ENCODE data around the gene LCORL.

LCORL gene

GRCh38 chr4:18014269-18014668, 7.3 kb downstream of the LCORL start:
- no peak for DNase-seq

- no peak for DNase-seq
Observed at GRCh38 chr4:18012807-18013462, 8.6 kb downstream of the LCORL start.

- DNase-seq, result no peak
Observed at GRCh38 chr4:18012134-18012806, 9.3 kb downstream of the LCORL start.

GRCh38 chr4:18007625-18008024, 13.9 kb downstream of the LCORL start:
- DNase-seq, result no peak

- peak in 1 of 5 experiments; percentile 55 for DNase-seq
Observed at GRCh38 chr4:18006432-18006831, 15.1 kb downstream of the LCORL start.

- DNase-seq, result no peak
Observed at GRCh38 chr4:17997129-17997528, 24.4 kb downstream of the LCORL start.

- no peak for DNase-seq
Observed at GRCh38 chr4:17995165-17995564, 26.4 kb downstream of the LCORL start.

GRCh38 chr4:17985832-17986231, 35.7 kb downstream of the LCORL start:
- DNase-seq, result no peak

- DNase-seq, result no peak
Observed at GRCh38 chr4:17981063-17981462, 40.5 kb downstream of the LCORL start.

GRCh38 chr4:17968721-17969120, 52.8 kb downstream of the LCORL start:
- DNase-seq, result no peak

- no peak for DNase-seq
Observed at GRCh38 chr4:17967078-17967477, 54.5 kb downstream of the LCORL start.

GRCh38 chr4:17966312-17966711, 55.2 kb downstream of the LCORL start:
- DNase-seq, result no peak

- DNase-seq, result no peak
Observed at GRCh38 chr4:17964576-17964975, 57.0 kb downstream of the LCORL start.

- no peak for DNase-seq
Observed at GRCh38 chr4:17962171-17962570, 59.4 kb downstream of the LCORL start.

- no peak for DNase-seq
Observed at GRCh38 chr4:17961249-17961648, 60.3 kb downstream of the LCORL start.

GRCh38 chr4:17958181-17958580, 63.4 kb downstream of the LCORL start:
- no peak for DNase-seq

GRCh38 chr4:17957688-17958087, 63.9 kb downstream of the LCORL start:
- no peak for DNase-seq

- no peak for DNase-seq
Observed at GRCh38 chr4:17956245-17956644, 65.3 kb downstream of the LCORL start.

GRCh38 chr4:17945303-17945702, 76.3 kb downstream of the LCORL start:
- DNase-seq, result no peak

GRCh38 chr4:17941731-17942130, 79.8 kb downstream of the LCORL start:
- no peak for DNase-seq

- no peak for DNase-seq
Observed at GRCh38 chr4:17939054-17939453, 82.5 kb downstream of the LCORL start.

- no peak for DNase-seq
Observed at GRCh38 chr4:17934286-17934685, 87.3 kb downstream of the LCORL start.

- no peak for DNase-seq
Observed at GRCh38 chr4:17933126-17933525, 88.4 kb downstream of the LCORL start.

- DNase-seq, result no peak
Observed at GRCh38 chr4:17932041-17932440, 89.5 kb downstream of the LCORL start.

- DNase-seq, result no peak
Observed at GRCh38 chr4:17930256-17930655, 91.3 kb downstream of the LCORL start.

Data from T-helper 2 cell (primary cell).